Loucy (cell line): ENCODE data around the gene FBXW10B.
"Not testable (repeated sequence)": the region's sequence is repeated elsewhere in the genome, so short reads cannot be mapped to it uniquely, and the experiment has no call there.

ENCODE experiments used
- H2AFZ ChIP-seq: fragments of 200-600 bp; sonication (generic); 2 replicates; pipeline ENCODE4 v1.6.0; 2016; ENCODE audit warnings: antibody characterized with exemption, mild to moderate bottlenecking, low read length, moderate library complexity
- H3F3A ChIP-seq: fragments of 200-600 bp; 2 replicates; pipeline ENCODE4 v1.6.0; 2016; ENCODE audit warnings: antibody characterized with exemption, low read depth, mild to moderate bottlenecking
- H3K27me3 ChIP-seq: fragments of 200-600 bp; sonication (generic); 2 replicates; pipeline ENCODE4 v1.6.1; 2014; ENCODE audit warnings: low read length, mild to moderate bottlenecking; ENCODE audit not compliant: insufficient read depth, poor library complexity, severe bottlenecking
- H3K36me3 ChIP-seq: fragments of 200-600 bp; sonication (generic); 2 replicates; pipeline ENCODE4 v1.6.1; 2016; ENCODE audit warnings: low read length; ENCODE audit not compliant: insufficient read depth
- H3K4me1 ChIP-seq: fragments of 200-600 bp; sonication (generic); 2 replicates; pipeline ENCODE4 v1.5.1; 2014; ENCODE audit warnings: low read length, mild to moderate bottlenecking; ENCODE audit not compliant: insufficient read depth, poor library complexity, severe bottlenecking
- H3K4me2 ChIP-seq: fragments of 200-600 bp; sonication (generic); 2 replicates; pipeline ENCODE4 v1.6.0; 2014; ENCODE audit warnings: antibody characterized with exemption, low read length, low read depth, mild to moderate bottlenecking; ENCODE audit not compliant: poor library complexity, severe bottlenecking
- H3K4me3 ChIP-seq: fragments of 200-600 bp; sonication (generic); 2 replicates; pipeline ENCODE4 v1.5.1; 2014; ENCODE audit warnings: low read length, mild to moderate bottlenecking, mixed read lengths; ENCODE audit not compliant: poor library complexity, severe bottlenecking
- H3K79me2 ChIP-seq: fragments of 200-600 bp; sonication (generic); 2 replicates; pipeline ENCODE4 v1.6.1; 2014; ENCODE audit warnings: low read length; ENCODE audit not compliant: insufficient read depth
- H3K9ac ChIP-seq: fragments of 200-600 bp; sonication (generic); 2 replicates; pipeline ENCODE4 v1.6.0; 2014; ENCODE audit warnings: mild to moderate bottlenecking, low read depth, low read length, moderate library complexity; ENCODE audit not compliant: poor library complexity, severe bottlenecking
- H3K9me2 ChIP-seq: fragments of 200-600 bp; sonication (generic); replicated peaks from 2 replicates; pipeline ENCODE4 v1.6.1; 2016; ENCODE audit warnings: low read depth, low read length, mixed read lengths
- H3K9me3 ChIP-seq: fragments of 200-600 bp; sonication (generic); 2 replicates; pipeline ENCODE4 v1.6.1; 2014; ENCODE audit warnings: mild to moderate bottlenecking, antibody characterized with exemption, low read length, low read depth; ENCODE audit not compliant: insufficient read depth
- H4K20me1 ChIP-seq: fragments of 200-600 bp; sonication (generic); 2 replicates; pipeline ENCODE4 v1.6.0; 2014; ENCODE audit warnings: antibody characterized with exemption, low read length, mild to moderate bottlenecking; ENCODE audit not compliant: insufficient read depth, poor library complexity, severe bottlenecking
- CTCF ChIP-seq: fragments of 200-600 bp; sonication (generic); conservative IDR thresholded peaks from 2 replicates; pipeline ENCODE4 v1.5.1; 2014; ENCODE audit warnings: mild to moderate bottlenecking, antibody characterized with exemption, low read length
- EZH2phosphoT487 ChIP-seq: fragments of 200-600 bp; IDR thresholded peaks from 2 replicates; pipeline ENCODE4 v1.6.1; 2018; ENCODE audit warnings: antibody characterized with exemption, mild to moderate bottlenecking, moderate library complexity, borderline replicate concordance

The FBXW10B gene

GRCh38 chr17:15619331-15620058 is at the start of gene FBXW10B:
FBXW10B (minus strand) TSS chr17:15619704; CDS start chr17:15619512, 192 bp downstream.
- H4K20me1 ChIP-seq, H3K9me3 ChIP-seq, H3K36me3 ChIP-seq, H3K79me2 ChIP-seq, H3F3A ChIP-seq, H2AFZ ChIP-seq, H3K4me2 ChIP-seq, H3K27me3 ChIP-seq, H3K4me3 ChIP-seq, H3K9ac ChIP-seq, H3K9me2 ChIP-seq, H3K4me1 ChIP-seq: not testable (repeated sequence)

GRCh38 chr17:15663691-15664090 is 44.2 kb upstream of the FBXW10B start:
- Histone ChIP-seq H3K27me3 (no peaks in the 10 kb centered on the region), H3K9me3 (no peaks in the 10 kb centered on the region), H3K9ac (no peak overlapping the region), H3K79me2 (no peaks in the 10 kb centered on the region), H3F3A (no peaks in the 10 kb centered on the region), H2AFZ (no peak overlapping the region), H3K9me2 (no peaks in the 10 kb centered on the region), H3K4me2 (no peak overlapping the region), H3K4me3 (no peak overlapping the region), H3K4me1 (no peaks in the 10 kb centered on the region), H3K36me3 (no peaks in the 10 kb centered on the region), H4K20me1 (no peaks in the 10 kb centered on the region)
- no peak for TF ChIP-seq EZH2phosphoT487
- TF ChIP-seq CTCF, result no peak

- H3K9ac ChIP-seq, result no peak overlapping the region
- TF ChIP-seq CTCF (no peak), EZH2phosphoT487 (no peak)
- no peak overlapping the region for H3K4me2 ChIP-seq
- no peak overlapping the region for H2AFZ ChIP-seq
- no peaks in the 10 kb centered on the region for H3F3A ChIP-seq
- no peaks in the 10 kb centered on the region for H3K79me2 ChIP-seq
- H3K4me3 ChIP-seq, result no peak overlapping the region
- no peaks in the 10 kb centered on the region for H3K36me3 ChIP-seq
- H3K4me1 ChIP-seq, result no peaks in the 10 kb centered on the region
- no peaks in the 10 kb centered on the region for H3K27me3 ChIP-seq
- H3K9me3 ChIP-seq, result no peaks in the 10 kb centered on the region
- H4K20me1 ChIP-seq, result no peaks in the 10 kb centered on the region
- H3K9me2 ChIP-seq, result no peaks in the 10 kb centered on the region
Measured at GRCh38 chr17:15663176-15663575, 43.7 kb upstream of the FBXW10B start.

GRCh38 chr17:15662681-15663080 is 43.2 kb upstream of the FBXW10B start:
- TF ChIP-seq CTCF (no peak), EZH2phosphoT487 (no peak)
- no peaks in the 10 kb centered on the region for H3K79me2 ChIP-seq
- no peaks in the 10 kb centered on the region for H3K36me3 ChIP-seq
- no peaks in the 10 kb centered on the region for H3K9me3 ChIP-seq
- H3K27me3 ChIP-seq, result no peaks in the 10 kb centered on the region
- no peak overlapping the region for H2AFZ ChIP-seq
- no peaks in the 10 kb centered on the region for H4K20me1 ChIP-seq
- no peak overlapping the region for H3K4me2 ChIP-seq
- no peak overlapping the region for H3K4me3 ChIP-seq
- no peak overlapping the region for H3K9ac ChIP-seq
- H3F3A ChIP-seq, result no peaks in the 10 kb centered on the region
- H3K9me2 ChIP-seq, result no peaks in the 10 kb centered on the region
- H3K4me1 ChIP-seq, result no peaks in the 10 kb centered on the region
